HUDEP-2 (cell line): ENCODE data around the gene RAC2.

ENCODE experiments used
- DNase-seq, 76 experiments: peaks; one replicate each; lab custom pipeline; 2025; ENCODE audit not compliant: unreplicated experiment in 76 of 76; lab: John Stamatoyannopoulos, UW

The RAC2 gene

DNA sequence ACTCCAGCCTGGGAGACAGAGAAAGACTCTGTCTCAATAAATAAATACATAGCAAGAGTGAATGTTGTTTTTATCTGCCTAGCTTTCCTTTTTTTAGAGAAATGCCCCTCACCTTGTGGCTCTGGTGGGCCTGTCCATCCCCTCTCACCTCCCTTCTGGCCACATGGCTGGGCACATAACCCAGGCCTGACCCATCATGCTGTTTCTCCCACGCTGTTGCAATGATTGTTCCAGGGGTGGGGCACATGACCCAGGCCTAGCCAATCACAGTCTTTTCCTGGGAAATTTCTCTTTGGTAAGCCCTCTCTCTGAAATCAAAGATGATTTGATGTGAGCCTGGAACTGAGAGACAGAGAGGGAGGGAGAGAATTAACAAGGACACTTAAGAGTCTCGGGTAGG, 32.7 kb upstream of the RAC2 start:
- DNase-seq, result no peak

GRCh38 chr22:37275622-37276021, 31.6 kb upstream of the RAC2 start:
- DNase-seq, result no peak

DNA sequence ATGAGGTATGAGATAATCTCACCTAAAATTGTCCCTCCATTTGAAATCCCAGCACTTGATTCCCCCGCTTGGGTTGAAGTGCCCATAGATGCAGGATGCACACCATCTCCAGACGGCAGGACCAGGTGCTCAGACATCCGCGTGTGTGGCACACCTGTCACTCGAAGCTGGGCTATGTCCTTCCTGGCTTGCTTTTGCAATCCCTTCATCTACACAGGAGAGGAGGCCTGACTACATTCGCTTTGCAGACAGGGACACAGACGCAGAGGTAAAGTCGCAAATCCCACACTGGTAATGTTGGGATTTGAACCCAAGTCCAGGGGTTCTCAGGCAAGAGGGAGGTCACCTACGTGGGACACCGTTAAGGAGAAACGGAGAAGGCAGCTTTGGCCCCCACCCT, 31.1 kb upstream of the RAC2 start:
- no peak for DNase-seq

DNA sequence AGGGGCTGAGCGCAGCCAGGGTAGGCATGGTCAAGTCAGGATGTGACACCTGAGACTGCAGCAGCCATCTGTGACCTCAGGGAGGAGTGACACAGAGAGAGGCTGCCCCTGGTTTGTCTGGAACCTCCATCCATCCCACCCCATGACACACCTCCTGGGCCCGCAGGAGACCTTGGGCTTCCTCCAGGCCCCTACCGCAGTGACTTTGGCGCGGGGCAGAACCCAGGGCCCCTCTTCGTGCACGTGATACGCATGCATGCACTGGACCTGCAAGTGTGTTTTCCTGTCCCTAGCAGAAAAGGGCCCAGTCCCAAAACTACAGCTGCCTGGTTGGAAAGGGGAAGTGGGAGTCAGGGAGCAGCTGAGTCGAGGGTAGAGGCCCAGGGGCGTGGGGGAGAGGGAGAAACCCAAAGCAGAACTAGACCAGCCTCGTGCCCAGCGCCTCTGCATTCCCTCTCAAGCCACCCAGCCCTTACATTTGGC, 30.4 kb upstream of the RAC2 start:
- no peak for DNase-seq

GRCh38 chr22:37273846-37274225, 29.8 kb upstream of the RAC2 start:
- DNase-seq, result no peak

- DNase-seq, result peak in 7 of 76 experiments; percentile 6 to 60 (median 30)
Observed at GRCh38 chr22:37273126-37273845, 29.2 kb upstream of the RAC2 start.

DNA sequence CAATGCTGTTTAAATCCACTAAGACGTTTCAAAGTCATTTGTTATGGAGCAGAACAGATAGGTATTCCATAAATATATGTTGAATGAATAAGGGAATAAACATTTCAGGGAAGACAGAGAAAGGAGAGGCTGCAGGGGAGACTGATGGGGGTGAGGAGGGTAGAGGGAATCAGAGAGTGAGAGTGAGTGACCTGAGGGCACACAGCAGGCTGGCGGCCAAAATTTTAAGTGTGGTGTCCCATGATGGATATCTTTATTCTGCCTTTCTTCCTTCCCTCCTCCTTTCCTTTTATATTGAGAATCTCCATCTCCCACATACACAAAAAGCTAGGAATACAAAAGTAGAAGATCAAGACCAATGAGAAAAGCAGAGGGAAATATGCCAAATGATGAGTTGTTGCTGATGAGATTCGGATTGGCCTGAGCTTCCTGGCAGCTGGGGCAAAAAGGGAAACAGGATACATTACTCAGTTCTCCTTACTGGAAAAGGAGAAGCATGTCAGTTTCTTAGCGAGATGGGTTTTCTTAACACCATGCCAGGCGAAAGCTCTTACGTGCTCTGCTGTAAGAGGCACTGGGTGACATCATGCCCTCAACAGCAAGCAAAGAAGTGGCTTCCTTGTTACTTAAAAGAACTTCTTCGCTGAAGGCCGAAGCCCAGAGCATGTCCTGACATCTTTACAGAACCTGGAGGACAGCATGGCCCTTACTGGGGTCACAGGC, 27.0 kb upstream of the RAC2 start:
- DNase-seq, result no peak

DNA sequence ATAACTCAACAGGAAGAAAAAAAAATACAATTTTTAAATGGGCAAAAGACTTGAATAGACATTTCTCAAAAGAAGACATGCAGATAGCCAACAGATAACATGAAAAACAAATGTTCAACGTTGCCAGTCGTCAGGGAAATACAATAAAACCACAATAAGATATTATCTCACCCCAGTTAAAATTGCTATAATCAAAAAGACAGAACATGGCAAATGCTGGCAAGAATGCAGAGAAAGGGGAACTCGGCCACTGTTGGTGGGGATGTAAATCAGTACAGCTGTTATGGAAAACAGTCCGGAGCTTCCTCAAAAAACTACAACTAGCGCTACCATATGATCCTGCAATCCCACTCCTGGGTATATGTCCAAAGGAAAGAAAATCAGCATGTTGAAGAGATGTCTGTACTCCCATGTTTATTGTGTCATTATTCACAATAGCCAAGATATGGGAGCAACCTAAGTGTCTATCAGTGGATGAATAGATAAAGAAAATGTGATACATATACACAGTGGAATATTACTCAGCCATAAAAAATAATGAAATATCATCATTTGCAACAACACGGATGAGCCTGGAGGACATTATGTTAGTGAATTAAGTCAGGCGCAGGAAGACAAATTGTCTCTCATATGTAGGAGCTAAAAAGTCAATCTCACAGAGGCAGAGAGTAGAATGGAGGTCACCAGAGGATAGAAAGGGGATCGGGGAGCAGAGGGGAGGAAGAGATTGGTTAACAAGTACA, 26.0 kb upstream of the RAC2 start:
- no peak for DNase-seq

DNA sequence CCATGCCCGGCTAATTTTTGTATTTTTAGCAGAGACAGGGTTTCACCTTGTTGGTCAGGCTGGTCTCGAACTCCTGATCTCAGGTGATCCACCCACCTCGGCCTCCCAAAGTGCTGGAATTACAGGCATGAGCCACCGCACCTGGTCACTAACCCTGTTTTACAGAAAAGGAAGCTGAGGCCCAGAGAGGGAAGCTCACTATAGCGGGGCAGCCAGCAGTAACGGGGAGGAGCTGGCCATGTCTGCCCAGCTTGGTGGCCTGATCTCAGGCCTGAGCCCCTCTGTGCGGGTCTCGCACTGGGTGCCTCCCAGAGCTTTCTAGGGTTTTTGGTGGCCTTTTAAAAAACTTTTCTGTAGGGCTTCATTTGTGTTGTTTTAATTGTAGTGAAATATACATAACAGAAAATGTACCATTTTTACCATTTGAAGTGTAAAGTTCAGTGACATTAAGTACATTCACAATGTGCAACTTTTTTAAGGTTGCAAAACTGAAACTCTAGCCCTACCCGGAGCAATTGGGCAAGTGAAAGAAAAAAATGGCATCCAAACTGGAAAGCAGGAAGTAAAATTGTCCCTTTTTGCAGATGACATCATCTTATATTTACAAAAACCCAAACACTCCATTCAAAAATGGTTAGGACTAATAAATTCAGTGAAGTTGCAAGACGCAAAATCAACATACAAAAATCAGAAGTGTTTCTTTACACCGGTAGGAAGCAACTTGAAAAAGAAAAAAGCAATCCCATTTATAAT, 23.8 kb upstream of the RAC2 start:
- no peak for DNase-seq

DNA sequence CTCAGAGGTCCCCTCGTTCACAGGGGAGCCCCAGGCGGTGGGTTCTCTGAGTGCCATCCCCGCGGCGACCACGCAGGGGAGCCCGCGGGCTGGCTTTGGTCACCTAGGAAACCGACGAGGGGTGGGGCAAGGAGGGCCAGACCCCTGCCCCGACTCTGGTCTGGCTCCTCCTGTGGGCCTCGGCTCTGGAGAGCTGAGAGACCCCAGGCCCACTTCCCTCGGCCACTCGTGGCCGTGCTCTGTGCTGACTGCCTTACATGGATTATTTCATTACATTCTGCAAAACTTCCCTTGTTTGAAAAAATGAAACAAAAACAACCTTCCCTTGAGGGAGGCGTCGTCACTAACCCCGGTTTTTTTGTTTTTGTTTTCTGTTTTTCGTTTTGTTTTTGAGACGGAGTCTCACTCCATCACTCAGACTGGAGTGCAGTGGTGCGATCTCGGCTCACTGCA, 23.1 kb upstream of the RAC2 start:
- DNase-seq, result peak in 16 of 76 experiments; percentile 6 to 38 (median 23)

GRCh38 chr22:37266581-37267134, 22.6 kb upstream of the RAC2 start:
- no peak for DNase-seq

- DNase-seq, result no peak
Observed at GRCh38 chr22:37263966-37264887, 20.2 kb upstream of the RAC2 start.

- no peak for DNase-seq
Observed at GRCh38 chr22:37262346-37262745, 18.3 kb upstream of the RAC2 start.

DNA sequence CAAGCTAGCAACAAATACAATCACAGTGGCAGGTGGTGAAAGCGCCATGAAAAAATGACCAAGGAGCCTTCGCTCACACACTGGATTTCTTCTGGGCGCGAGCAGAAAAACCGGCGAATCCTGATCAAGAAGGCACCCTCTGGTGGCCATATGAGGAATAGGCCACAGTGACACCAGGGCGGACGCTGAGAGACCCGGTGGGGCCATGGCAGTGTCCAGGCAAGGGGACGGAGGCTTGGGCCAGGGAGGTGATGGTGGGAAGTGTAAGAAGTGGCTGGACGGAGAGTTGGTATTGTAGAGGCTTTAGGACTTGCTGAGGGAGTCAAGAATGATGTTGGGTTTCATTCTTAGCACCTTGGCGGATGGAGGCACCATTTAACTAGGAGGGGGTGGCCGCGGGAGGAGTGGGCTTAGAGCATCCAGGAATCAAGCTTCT, 16.9 kb upstream of the RAC2 start:
- peak in 48 of 76 experiments; percentile 7 to 68 (median 35) for DNase-seq

- DNase-seq, result no peak
Observed at GRCh38 chr22:37260155-37260795, 16.2 kb upstream of the RAC2 start.

DNA sequence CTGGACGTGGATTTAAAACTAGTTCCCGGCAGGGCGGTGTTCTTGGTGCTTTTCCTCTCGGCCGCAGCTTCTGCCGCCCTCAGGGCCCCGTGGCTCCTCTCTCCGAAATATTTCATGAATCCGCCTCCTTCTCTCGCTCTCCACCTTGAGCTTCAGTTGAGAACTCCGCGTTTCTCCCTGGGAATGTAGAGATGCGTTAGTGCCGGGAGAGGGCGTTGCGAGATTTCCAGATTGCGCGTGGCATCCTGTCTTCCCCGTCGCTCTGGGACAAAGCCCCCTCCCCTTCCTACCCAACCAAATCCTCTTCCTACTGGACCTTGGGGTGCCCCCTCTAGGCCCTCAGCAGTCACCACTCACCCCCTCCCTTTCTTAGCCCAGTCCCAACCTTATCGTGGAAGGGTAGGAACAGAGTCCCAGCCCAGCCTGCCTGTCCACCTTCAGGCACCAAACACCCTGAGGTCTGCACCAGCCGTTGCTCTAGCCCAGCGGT, 15.5 kb upstream of the RAC2 start:
- DNase-seq, result peak in 6 of 76 experiments; percentile 5 to 39 (median 14)

DNA sequence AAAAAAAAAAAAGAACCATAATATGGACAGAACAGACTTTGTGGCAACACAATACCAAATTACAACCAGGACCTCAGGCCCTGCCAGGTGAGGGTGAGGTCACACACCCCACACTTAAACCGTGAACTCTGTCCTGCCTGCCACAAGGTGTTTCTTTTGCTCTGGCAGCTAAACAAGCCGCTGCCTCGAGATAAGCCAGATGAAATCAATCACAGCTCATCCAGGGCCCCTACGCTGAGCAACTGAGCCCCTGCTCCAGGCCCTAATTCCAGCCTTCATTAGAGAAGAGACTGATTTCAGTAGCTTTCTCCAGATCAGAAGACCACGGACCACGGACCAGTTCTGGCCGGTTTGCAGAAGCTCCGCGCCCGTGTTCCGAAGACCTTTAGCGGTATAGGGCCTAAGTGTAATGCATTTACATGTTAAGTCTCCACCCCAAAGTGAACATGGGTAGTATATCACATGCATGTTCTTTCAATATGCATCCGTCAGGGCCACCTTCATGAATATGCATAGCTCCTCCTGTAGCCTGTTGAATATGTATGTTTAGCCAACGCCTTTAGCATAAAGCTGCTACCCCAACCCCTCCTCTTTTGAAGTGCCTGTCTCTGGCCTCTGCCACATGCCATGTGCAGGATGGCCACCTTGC, 14.8 kb upstream of the RAC2 start:
- no peak for DNase-seq
